ENCODE results near the gene SLC9A8.

The SLC9A8 gene

GRCh38 chr20:49916146-49917002 is 103.7 kb downstream of the SLC9A8 start:
- FAIRE-seq (no peak), DNase-seq (ENCODE audit: insufficient read length, low spot score) (no peak)
- no peak for TF ChIP-seq CTCF (IDR thresholded peaks at IDR 0.05; ENCODE audit: insufficient read depth, missing control alignments)

- no peak for FAIRE-seq
- no peak for TF ChIP-seq CTCF (IDR thresholded peaks at IDR 0.05; ENCODE audit: insufficient read depth, missing control alignments)
- no peak for DNase-seq (ENCODE audit: insufficient read length, low spot score)
These were observed 105.8 kb downstream of the SLC9A8 start for GRCh38 chr20:49918446-49918845.

- DNase-seq (ENCODE audit: insufficient read length, low spot score) (no peak), FAIRE-seq (no peak)
- no peak for TF ChIP-seq CTCF (IDR thresholded peaks at IDR 0.05; ENCODE audit: insufficient read depth, missing control alignments)
These were observed 106.4 kb downstream of the SLC9A8 start for GRCh38 chr20:49919009-49919408.

- no peak for TF ChIP-seq CTCF (IDR thresholded peaks at IDR 0.05; ENCODE audit: insufficient read depth, missing control alignments)
- DNase-seq (ENCODE audit: insufficient read length, low spot score) (no peak), FAIRE-seq (no peak)
These were observed 106.8 kb downstream of the SLC9A8 start for GRCh38 chr20:49919461-49919860.

- no peak for TF ChIP-seq CTCF (IDR thresholded peaks at IDR 0.05; ENCODE audit: insufficient read depth, missing control alignments)
- no peak for FAIRE-seq
These were observed 111.6 kb downstream of the SLC9A8 start for GRCh38 chr20:49924247-49924646.

GRCh38 chr20:49925901-49926454 is 113.3 kb downstream of the SLC9A8 start:
- FAIRE-seq (no peak), DNase-seq (ENCODE audit: insufficient read length, low spot score) (no peak)
- no peak for TF ChIP-seq CTCF (IDR thresholded peaks at IDR 0.05; ENCODE audit: insufficient read depth, missing control alignments)

More at GRCh38 chr20:49924247-49924646, 111.6 kb downstream of the SLC9A8 start:
- no peak for DNase-seq (ENCODE audit: insufficient read length, low spot score)

Data from D721Med (cell line).